AG09309 (cell line): ENCODE results near the gene XXYLT1.

Experiments used
- DNase-seq: peaks from one replicate; pipeline ENCODE4 v3.0.0-alpha.2; 2010; ENCODE audit warnings: low read depth
- H3K4me3 ChIP-seq: 2 replicates; pipeline ENCODE4 v1.5.1; 2011; ENCODE audit warnings: mild to moderate bottlenecking, low read depth, low read length, moderate library complexity; ENCODE audit not compliant: control insufficient read depth
- CTCF ChIP-seq: IDR thresholded peaks from 2 replicates; pipeline ENCODE4 v1.5.1; 2011; ENCODE audit warnings: mild to moderate bottlenecking, low read depth, low read length, inconsistent platforms; ENCODE audit not compliant: insufficient read depth, control insufficient read depth; ENCODE audit errors: missing control alignments

Gene XXYLT1

DNA sequence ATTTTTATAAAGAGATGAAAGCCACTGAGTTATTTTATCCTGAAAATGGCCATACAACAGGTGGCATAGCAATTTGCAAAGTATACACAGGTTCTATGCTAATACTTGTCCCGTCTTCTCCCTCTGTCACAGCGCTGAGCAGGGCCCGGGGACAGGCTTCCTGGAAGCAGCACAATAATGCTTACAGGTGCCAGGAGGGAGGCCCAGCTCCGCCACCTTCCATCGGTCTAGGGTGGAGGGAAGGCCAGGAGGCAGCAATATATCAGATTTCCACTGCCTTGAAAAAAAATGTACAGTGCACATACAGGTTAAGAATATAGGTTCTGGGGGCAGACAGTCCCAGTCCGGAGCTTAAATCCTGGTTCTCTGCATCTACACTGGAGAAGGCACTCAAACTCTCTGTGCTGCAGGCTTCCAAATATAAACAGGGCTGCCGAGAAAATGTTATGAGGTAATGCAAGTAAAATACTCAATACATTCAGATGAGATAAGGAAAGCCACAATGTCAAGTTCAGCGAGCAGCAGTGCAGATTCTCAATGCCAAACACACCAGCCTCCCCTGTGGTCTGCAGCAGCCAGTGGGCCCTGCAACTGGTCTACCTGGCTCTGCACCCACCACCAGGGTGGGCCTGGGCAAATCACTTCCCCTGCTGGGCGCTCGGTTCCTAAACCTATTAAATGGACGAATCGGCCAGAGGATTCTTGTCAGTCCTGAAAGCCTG, 189.6 kb downstream of the XXYLT1 start:
- DNase-seq = no peak
- no peak overlapping the region for H3K4me3 ChIP-seq
- no peak for TF ChIP-seq CTCF

GRCh38 chr3:195080571-195081151, 190.3 kb downstream of the XXYLT1 start:
- TF ChIP-seq CTCF = no peak
- DNase-seq = no peak
- no peak overlapping the region for H3K4me3 ChIP-seq

DNA sequence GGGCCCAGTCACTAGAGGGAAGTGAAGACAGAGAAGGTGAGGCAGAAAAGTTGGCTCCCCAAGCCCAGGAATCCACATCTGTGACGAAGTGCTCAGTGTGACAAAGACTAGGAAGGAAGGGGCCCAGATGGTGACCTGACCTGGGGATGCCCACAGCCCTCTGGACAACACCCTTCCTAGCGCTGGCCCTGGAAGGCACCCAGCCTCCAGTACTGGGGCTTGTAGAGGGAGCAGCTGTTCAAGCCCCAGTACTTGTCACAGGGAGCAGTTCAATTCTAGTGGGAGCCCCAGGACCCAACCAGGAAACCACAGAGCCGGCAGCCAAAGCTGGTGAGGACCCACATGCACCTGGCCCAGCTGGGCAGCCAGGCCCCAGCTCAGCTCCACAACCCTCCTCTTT, 190.8 kb downstream of the XXYLT1 start:
- TF ChIP-seq CTCF = no peak
- H3K4me3 ChIP-seq = no peak overlapping the region
- no peak for DNase-seq

GRCh38 chr3:195079636-195080035, 191.3 kb downstream of the XXYLT1 start:
- no peak for DNase-seq
- no peak for TF ChIP-seq CTCF
- H3K4me3 ChIP-seq = no peak overlapping the region

DNA sequence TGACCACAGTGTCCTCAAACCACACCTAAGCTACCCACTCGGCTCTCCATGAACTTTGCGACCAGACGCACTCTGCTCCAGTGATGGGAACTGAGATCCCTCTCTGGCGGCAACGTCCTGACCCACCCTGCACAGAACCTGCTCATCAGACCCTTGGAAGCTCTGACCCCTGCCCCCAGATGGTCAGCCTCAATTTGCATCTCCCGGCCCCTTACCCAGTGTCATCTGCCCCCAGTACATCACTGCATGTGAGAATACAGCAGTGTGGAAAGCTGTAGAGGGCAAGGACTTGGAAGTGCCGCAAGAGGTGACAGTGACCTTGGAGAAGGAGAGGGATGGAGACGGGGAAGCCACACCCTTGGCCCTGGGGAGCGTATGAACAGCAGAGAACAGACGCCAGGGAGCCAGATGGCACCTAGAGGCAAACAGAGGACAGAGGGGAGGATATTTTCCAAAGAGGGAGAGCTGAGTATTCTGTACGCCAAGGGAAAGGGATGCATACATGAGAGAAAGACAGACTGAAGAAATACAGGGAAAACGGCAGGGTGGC, 192.0 kb downstream of the XXYLT1 start:
- no peak overlapping the region for H3K4me3 ChIP-seq
- no peak for TF ChIP-seq CTCF
- DNase-seq = no peak

DNA sequence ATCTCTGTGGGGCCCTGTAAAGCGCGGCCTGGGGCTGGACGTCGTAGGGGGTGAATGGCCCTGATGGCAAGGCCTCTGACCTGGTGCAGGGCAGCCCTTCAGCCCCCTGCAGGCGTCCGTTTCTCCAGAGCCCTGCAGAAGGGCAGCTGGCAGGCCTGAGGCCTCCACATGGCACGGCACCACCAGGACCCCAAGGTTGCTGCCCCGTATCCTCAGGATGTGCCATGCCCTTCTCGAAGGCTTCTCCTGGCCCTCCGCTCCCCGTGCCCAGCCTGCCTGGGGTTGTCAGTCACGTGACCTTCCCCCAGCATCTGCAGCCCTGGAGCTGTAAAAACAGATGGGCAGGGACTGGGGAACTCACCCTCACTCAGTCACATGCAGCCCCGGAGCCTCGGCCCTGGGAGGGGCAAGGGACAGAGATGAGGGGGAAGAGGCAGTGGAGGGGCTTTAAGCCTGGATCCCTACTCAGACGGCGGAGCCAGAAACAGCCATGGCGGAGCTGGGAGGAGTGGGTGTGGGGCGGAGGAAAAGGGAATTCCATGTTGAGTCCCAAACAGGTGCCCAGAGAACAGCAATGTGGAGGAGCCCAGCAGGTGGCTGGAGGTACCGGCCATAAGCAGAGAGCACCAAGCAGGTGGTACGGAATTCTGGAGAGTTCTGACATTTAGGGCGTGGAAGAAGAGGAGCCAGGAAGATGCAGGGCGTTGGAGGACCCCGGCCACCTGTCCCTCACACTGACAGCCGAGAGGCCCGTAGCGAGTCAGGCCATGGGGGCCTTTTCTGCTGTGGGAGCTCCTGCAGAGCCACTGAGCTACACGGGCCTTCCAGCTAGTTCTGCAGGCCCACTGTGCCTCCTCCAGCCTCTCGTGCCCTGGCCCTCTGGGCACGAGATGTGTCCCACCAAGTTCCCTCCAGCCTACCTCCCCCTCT, 193.1 kb downstream of the XXYLT1 start:
- no peak for DNase-seq
- no peak for TF ChIP-seq CTCF
- no peak overlapping the region for H3K4me3 ChIP-seq
